DMS114 treated with DMSO at 0.1 percent for 48 hours (cell line): ENCODE data around the gene FAM89B.

Experiments used
- DNase-seq: peaks from one replicate; lab custom pipeline; 2025; ENCODE audit not compliant: unreplicated experiment; lab: John Stamatoyannopoulos, UW

FAM89B gene

GRCh38 chr11:65586676-65587075 is 14.3 kb downstream of the FAM89B start:
- no peak for DNase-seq

DNA sequence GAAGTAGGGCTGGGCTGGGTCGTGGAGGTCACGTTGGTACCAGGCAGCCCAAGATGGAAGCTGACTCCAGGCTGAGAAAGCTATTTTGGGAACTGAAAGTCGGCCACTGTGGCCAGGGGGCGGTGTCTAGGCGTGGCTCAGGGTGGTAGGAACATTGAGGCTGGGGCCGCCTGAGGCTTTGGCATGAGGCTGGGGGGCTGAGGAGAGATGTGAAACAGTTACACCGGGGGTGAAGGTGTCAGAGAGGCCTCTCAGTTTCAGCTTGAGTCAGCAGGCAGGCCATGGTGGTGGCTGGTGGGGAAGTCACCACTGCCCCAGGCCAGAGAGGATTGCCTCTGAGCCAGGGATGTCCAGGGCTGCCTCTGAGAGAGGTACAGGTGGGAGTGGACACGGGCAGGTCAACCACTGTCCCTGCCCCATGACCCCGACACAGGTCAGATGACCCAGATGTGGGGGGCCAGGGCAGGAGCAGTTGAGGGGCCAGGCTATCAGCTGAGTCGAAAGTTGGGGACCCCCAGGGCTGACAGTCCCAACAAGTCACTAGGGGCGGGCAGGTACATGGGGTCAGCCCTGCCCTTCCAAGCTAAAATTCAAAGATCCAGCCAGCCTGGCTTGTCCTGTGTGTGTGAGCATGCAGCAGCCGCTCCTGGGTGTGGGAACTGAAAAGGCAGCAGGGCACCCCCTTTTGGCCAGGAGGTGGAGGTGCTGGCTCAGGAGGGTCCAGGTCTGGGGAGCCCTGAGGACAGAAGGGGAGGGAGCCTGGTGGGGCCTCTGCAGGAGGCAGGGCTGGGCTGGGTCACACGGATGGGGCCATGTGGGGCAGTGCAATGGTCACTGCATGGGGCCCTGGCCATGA is 16.1 kb downstream of the FAM89B start:
- DNase-seq: no peak

GRCh38 chr11:65589444-65590239 is 17.3 kb downstream of the FAM89B start:
- no peak for DNase-seq

- DNase-seq: no peak
Measured at GRCh38 chr11:65590240-65590738, 18.0 kb downstream of the FAM89B start.

GRCh38 chr11:65591939-65592857 is 19.9 kb downstream of the FAM89B start:
- DNase-seq: no peak

- no peak for DNase-seq
Measured at GRCh38 chr11:65592858-65593517, 20.6 kb downstream of the FAM89B start.

DNA sequence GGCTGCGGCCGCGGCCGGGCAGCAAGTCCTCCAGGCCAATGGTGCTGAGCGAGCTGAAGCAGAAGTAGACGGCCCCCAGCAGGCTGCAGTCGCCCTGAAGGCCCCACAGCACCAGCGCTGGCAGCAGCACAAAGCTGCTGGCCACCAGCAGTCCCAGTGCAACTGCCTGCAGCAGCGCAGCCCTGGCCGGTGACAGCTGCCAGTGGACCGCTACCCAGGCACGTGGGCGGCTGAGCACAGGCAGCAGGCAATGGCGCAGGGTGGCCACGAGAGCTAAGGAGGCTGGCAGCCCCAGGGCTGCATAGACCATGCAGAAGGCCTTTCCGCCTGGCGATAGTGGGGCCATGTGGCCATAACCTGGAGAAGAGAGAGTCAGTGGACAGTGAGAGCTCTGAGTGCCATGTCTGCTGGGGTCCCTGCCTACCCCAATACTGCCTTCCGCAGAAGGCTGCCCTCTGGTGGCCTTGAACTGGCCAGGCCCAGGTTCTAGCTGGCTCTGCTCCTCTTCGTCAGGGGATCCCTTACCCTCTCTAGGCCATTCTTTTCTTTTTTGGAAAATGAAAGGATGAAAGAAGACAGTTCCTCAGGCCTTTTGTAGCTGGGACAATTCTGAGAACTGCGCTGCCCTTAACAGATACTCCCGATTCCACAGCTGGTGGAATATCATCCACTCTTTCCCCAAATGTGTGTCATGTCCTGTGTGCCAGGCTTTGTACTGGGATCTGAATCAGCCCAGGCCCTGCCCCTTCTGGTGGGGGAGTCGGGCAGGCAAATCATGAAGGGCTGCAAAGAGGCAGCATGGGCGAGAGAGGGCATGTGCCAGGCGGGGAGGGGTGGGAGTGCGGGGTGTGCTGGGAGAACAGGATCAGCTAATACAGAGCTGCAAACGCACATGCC is 21.4 kb downstream of the FAM89B start:
- no peak for DNase-seq

DNA sequence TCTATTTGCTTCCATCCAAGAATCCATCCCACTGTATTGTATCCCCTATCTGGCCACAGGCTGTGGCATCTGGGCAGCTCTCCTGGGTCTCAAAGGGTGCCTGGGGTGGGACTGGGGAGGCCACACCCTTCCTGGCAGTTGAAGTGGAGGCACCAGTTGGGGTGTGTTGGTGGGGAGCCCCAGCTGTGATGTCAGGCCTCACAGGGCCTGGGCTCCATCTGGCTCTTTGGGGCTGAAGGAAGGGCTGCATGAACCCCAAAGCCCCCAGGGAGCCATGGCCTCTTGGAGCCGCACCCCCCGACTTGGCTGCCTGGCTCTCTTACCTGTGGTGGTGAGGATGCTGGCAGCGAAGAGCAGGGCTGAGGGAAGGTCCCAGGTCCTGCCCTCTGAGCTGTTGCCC is 22.8 kb downstream of the FAM89B start:
- DNase-seq: no peak

- no peak for DNase-seq
Measured at GRCh38 chr11:65595543-65596281, 23.4 kb downstream of the FAM89B start, which contains the start of gene KCNK7. KCNK7 (minus strand) TSS chr11:65595800; CDS start chr11:65595772, 28 bp downstream.

DNA sequence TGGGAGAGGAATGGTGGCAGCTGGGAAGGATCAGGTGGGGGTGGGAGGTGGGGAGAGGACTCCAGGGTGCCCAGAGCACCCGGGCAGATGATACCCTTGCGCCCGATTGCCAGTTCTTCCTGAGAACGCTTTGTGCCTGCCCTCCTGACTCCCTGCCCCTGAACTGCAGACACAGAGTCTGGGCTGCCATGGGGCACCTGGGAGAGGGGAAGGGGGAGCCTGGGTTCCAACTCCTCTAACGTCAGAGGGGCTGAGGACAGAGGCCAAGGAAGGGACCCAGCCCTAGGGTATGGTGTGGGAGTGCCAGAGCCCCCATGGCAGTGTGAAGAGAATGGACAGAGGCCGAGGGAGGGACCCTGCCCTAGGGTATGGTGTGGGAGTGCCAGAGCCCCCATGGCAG is 24.2 kb downstream of the FAM89B start:
- no peak for DNase-seq

DNA sequence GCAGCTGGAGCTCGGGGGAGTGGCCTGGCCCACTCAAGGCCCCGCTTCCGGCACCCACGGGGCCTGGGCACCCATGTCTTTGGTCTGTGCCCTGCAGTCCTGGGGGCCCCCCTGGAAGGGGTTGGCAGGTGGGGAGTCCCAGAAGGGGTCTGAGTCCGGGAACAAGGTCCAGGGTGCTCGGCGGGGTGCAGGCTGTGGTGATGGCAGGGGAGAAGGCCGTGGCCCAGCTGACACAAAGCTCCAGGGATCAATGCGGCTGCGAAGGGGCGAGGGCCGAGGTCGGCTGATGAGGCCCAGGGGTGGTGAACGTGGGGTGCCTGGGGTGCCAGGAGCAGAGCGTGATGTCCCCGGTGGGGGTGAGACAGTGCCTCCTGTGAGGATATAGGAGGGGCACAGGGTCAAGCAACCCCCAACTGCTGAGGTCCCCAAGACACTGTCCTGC is 25.9 kb downstream of the FAM89B start:
- DNase-seq: no peak

DNA sequence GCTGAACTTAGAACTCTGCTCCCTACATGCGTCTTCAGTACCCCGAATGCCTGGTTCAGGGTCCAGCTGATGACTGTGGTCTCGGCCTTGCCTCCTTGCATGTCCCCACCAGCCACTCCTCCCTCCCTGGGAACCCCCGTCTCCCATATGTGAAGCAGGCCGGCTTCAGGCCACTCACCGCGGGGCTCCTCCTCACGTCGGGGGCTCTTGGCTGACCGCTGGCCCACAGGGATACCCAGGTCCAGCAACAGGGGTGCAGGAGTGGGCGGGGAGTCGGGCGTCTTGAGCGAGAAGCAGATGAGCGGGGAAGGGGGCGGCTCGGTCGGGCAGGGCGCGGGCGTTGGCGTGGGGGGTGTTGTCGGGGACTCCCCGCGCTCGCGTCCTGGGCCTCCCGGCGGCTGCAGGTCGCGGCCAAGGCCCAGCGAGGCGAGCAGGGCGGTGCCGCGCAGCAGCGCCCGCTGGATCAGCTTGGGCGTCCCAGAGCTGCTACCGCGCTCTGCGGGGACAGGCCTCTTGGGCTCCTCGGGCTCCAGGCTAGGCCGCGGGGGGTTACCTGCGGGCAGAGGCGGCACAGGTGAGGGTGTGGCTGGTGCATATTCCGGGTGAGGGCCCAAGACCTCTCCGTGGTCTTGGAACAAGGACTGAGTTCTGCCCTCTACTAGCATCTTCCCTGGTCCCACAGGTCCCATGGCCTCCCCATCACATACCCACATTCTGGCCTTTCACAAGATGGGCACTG is 27.0 kb downstream of the FAM89B start:
- no peak for DNase-seq

GRCh38 chr11:65599955-65600246 is 27.6 kb downstream of the FAM89B start:
- DNase-seq: no peak

DNA sequence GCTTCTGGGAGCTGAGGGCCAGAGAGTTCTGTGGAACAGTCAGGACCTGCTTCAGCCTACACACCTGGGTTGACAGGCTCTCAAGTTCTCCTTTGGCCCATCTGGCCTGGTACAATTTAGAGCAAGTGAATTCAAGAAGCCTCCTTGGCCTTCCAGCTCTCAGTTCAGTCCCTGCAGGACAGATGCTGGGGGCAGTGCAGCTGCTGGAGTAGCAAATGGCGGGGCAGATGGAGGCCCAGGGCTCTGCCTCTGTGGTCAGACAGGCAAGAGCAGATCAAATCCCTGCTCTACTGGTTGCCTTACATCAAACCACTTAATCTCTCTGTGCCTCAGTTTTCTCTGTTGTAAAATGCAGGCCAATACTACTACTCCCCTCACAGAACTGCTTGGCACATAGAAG is 31.9 kb downstream of the FAM89B start:
- DNase-seq: no peak

- DNase-seq: no peak
Measured at GRCh38 chr11:65606876-65607613, 34.7 kb downstream of the FAM89B start.

DNA sequence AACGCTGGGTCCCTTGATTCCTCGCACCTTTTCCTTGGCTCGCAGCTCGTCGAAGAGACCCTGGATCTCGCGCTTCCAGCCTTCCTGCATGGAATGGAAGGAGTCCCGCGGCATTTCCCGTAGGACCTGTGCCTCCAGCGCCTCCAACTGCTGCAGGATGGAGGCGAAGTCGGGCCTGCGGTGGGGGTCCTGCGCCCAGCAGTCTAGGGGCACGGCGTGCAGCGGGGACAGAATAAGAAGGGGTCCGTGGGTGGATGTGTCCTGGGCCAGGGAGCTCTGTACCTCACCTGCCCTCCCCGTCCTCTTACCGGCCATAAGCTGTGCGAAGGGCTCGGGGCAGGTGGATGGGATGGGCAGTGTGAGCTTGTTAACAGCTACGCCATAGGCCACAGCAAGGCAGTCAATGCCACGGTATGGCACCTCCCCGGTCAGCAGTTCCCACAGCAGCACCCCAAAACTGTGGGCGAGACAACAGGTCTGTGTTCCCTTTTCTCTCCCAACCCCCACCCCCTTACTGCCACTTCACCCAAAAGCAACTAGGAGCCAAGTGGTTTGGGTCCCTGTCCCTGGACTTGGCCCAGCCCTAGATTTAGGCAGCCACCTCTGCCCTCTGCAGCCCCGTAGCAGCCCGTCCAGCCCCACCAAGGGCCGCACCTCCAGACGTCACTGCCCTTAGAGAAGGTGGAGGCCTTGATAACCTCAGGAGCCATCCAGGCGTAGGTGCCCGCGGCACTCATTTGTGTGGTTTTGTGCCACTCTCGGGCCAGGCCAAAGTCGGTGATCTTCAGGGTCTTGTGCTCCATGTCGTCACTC is 35.5 kb downstream of the FAM89B start:
- no peak for DNase-seq

GRCh38 chr11:65609229-65609628 is 36.9 kb downstream of the FAM89B start:
- no peak for DNase-seq
